Stimulated activated CD4-positive, alpha-beta T cell treated with anti-CD3 and anti-CD28 coated beads, Interleukin-2, amount 100 ng/mL, for 4 hours (primary cell): ENCODE measurements around the gene PCCB.
"Not testable (repeated sequence)": the region's sequence is repeated elsewhere in the genome, so short reads cannot be mapped to it uniquely, and the experiment has no call there.

ENCODE experiments used
- DNase-seq: peaks from one replicate; pipeline ENCODE4 v3.0.0-alpha.2; 2020; ENCODE audit warnings: low read depth

Gene PCCB

GRCh38 chr3:136250059-136250902 lies at the start of gene PCCB:
Gene PCCB (plus strand): TSS chr3:136250340. CDS start chr3:136250376, 36 bp downstream.
- peak; percentile 92 for DNase-seq

- no peak for DNase-seq
These were observed 42.5 kb upstream of the PCCB start for GRCh38 chr3:136207489-136208115.

- no peak for DNase-seq
These were observed 40.2 kb upstream of the PCCB start for GRCh38 chr3:136209921-136210320.

GRCh38 chr3:136211547-136211946 lies 38.6 kb upstream of the PCCB start:
- DNase-seq: no peak

- DNase-seq: not testable (repeated sequence)
These were observed 27.4 kb upstream of the PCCB start for GRCh38 chr3:136222746-136223145.

GRCh38 chr3:136232413-136232812 lies 17.7 kb upstream of the PCCB start:
- DNase-seq: no peak

- no peak for DNase-seq
These were observed 14.6 kb upstream of the PCCB start for GRCh38 chr3:136235545-136235944.

- DNase-seq: no peak
These were observed 14.0 kb upstream of the PCCB start for GRCh38 chr3:136236109-136236508.

- no peak for DNase-seq
These were observed 13.0 kb upstream of the PCCB start for GRCh38 chr3:136237103-136237502.

GRCh38 chr3:136237961-136238649 lies 12.0 kb upstream of the PCCB start:
- no peak for DNase-seq

- DNase-seq: no peak
These were observed 11.0 kb upstream of the PCCB start for GRCh38 chr3:136239094-136239493.

- DNase-seq: no peak
These were observed 4.4 kb upstream of the PCCB start for GRCh38 chr3:136245691-136246090.

- DNase-seq: no peak
These were observed 2.7 kb upstream of the PCCB start for GRCh38 chr3:136247436-136247835.

- no peak for DNase-seq
These were observed 2.1 kb upstream of the PCCB start for GRCh38 chr3:136247855-136248590.

GRCh38 chr3:136249091-136249490 lies 1.0 kb upstream of the PCCB start:
- no peak for DNase-seq

GRCh38 chr3:136249593-136249992 lies 547 bp upstream of the PCCB start:
- no peak for DNase-seq

GRCh38 chr3:136250903-136251460 lies 842 bp downstream of the PCCB start:
- peak; percentile 4 for DNase-seq

GRCh38 chr3:136251511-136251910 lies 1.4 kb downstream of the PCCB start:
- no peak for DNase-seq

GRCh38 chr3:136255672-136256406 lies 5.7 kb downstream of the PCCB start:
- DNase-seq: no peak

- no peak for DNase-seq
These were observed 8.1 kb downstream of the PCCB start for GRCh38 chr3:136258199-136258598.

- DNase-seq: no peak
These were observed 11.7 kb downstream of the PCCB start for GRCh38 chr3:136261826-136262225.
